Upper lobe of left lung (tissue), 4 donors: Measurements from ENCODE around the gene AQP1.

Source experiments
- CTCF ChIP-seq, 6 experiments: fragments of 450-650 bp in 4 of 6; fragments of 200-600 bp in 2 of 6; sonication (generic) in 2 of 6; IDR thresholded peaks; one replicate each; pipeline ENCODE4 v1.5.1; 2016 to 2019; ENCODE audit warnings: antibody characterized with exemption in 6 of 6
- POLR2A ChIP-seq, 4 donors: fragments of 450-650 bp; IDR thresholded peaks; one replicate each; pipeline ENCODE4 v1.5.1; 2016 to 2017; ENCODE audit warnings: antibody characterized with exemption in 4 of 4, mild to moderate bottlenecking in 2 of 4

GRCh38 chr7:30970074-30970473 is 58.4 kb downstream of the AQP1 start:
- TF ChIP-seq CTCF (IDR thresholded peaks at IDR 0.05), result no peak
- TF ChIP-seq POLR2A (IDR thresholded peaks at IDR 0.05), result no peak
